ENCODE data around the gene ZIC2. TPM values are rescaled to one million over a fixed set of nuclear protein-coding genes. Genes with fewer than 3 reads are reported as not detected.

The ZIC2 gene
- 177 and 196 TPM in 2 replicates for total RNA-seq
- long read RNA-seq, partial matches to known transcripts, result 0 of 8 reads
- long read RNA-seq, other reads (novel, unspliced or antisense), result 8 of 8 reads

GRCh38 chr13:99981735-99982035 is at the start of gene ZIC2:
Gene ZIC2 (plus strand): TSS chr13:99981784. CDS start chr13:99982065, 281 bp downstream.
- no peaks in the 10 kb centered on the region for H3K27me3 Mint-ChIP-seq (ENCODE audit: unreplicated experiment)
- TF ChIP-seq CTCF (IDR thresholded peaks at IDR 0.05), result no peak
- peaks cover 34% of the 10 kb centered on the region for H3K36me3 Mint-ChIP-seq (ENCODE audit: unreplicated experiment)
- H3K4me1 Mint-ChIP-seq (ENCODE audit: unreplicated experiment), result peaks cover 24% of the 10 kb centered on the region
- DNase-seq (ENCODE audit: extremely low spot score, unreplicated experiment), result no peak
- no peaks in the 10 kb centered on the region for H3K9me3 Mint-ChIP-seq (ENCODE audit: unreplicated experiment)
- peak within 1 kb of the TSS; percentile 95 for H3K4me3 Mint-ChIP-seq (ENCODE audit: unreplicated experiment)
- H3K27ac Mint-ChIP-seq (ENCODE audit: unreplicated experiment), result peak within 1 kb of the TSS; percentile 97

- TF ChIP-seq CTCF (IDR thresholded peaks at IDR 0.05), result no peak
- Mint-ChIP-seq H3K36me3 (ENCODE audit: unreplicated experiment) (no peaks in the 10 kb centered on the region), H3K4me3 (ENCODE audit: unreplicated experiment) (no peak overlapping the region), H3K9me3 (ENCODE audit: unreplicated experiment) (no peaks in the 10 kb centered on the region), H3K27me3 (ENCODE audit: unreplicated experiment) (no peaks in the 10 kb centered on the region), H3K27ac (ENCODE audit: unreplicated experiment) (no peak overlapping the region), H3K4me1 (ENCODE audit: unreplicated experiment) (peaks cover 2% of the 10 kb centered on the region)
- no peak for DNase-seq (ENCODE audit: extremely low spot score, unreplicated experiment)
Observed at GRCh38 chr13:99932912-99933311, 48.7 kb upstream of the ZIC2 start.

GRCh38 chr13:99935772-99936171 is 45.8 kb upstream of the ZIC2 start:
- no peak overlapping the region for H3K27ac Mint-ChIP-seq (ENCODE audit: unreplicated experiment)
- H3K27me3 Mint-ChIP-seq (ENCODE audit: unreplicated experiment), result no peaks in the 10 kb centered on the region
- DNase-seq (ENCODE audit: extremely low spot score, unreplicated experiment), result no peak
- no peak for TF ChIP-seq CTCF (IDR thresholded peaks at IDR 0.05)
- no peaks in the 10 kb centered on the region for H3K9me3 Mint-ChIP-seq (ENCODE audit: unreplicated experiment)
- H3K4me1 Mint-ChIP-seq (ENCODE audit: unreplicated experiment), result peaks cover 2% of the 10 kb centered on the region
- no peak overlapping the region for H3K4me3 Mint-ChIP-seq (ENCODE audit: unreplicated experiment)
- no peaks in the 10 kb centered on the region for H3K36me3 Mint-ChIP-seq (ENCODE audit: unreplicated experiment)

- H3K27me3 Mint-ChIP-seq (ENCODE audit: unreplicated experiment), result no peaks in the 10 kb centered on the region
- peaks cover 2% of the 10 kb centered on the region for H3K4me1 Mint-ChIP-seq (ENCODE audit: unreplicated experiment)
- DNase-seq (ENCODE audit: extremely low spot score, unreplicated experiment), result no peak
- H3K27ac Mint-ChIP-seq (ENCODE audit: unreplicated experiment), result no peak overlapping the region
- no peak for TF ChIP-seq CTCF (IDR thresholded peaks at IDR 0.05)
- H3K4me3 Mint-ChIP-seq (ENCODE audit: unreplicated experiment), result no peak overlapping the region
- no peaks in the 10 kb centered on the region for H3K9me3 Mint-ChIP-seq (ENCODE audit: unreplicated experiment)
- no peaks in the 10 kb centered on the region for H3K36me3 Mint-ChIP-seq (ENCODE audit: unreplicated experiment)
Observed at GRCh38 chr13:99938635-99939034, 42.9 kb upstream of the ZIC2 start.

- no peak for TF ChIP-seq CTCF (IDR thresholded peaks at IDR 0.05)
- Mint-ChIP-seq H3K27ac (ENCODE audit: unreplicated experiment) (no peak overlapping the region), H3K9me3 (ENCODE audit: unreplicated experiment) (no peaks in the 10 kb centered on the region), H3K36me3 (ENCODE audit: unreplicated experiment) (no peaks in the 10 kb centered on the region), H3K27me3 (ENCODE audit: unreplicated experiment) (no peaks in the 10 kb centered on the region), H3K4me3 (ENCODE audit: unreplicated experiment) (no peak overlapping the region), H3K4me1 (ENCODE audit: unreplicated experiment) (peaks cover 2% of the 10 kb centered on the region)
- no peak for DNase-seq (ENCODE audit: extremely low spot score, unreplicated experiment)
Observed at GRCh38 chr13:99941086-99941485, 40.5 kb upstream of the ZIC2 start.
